CD8-positive, alpha-beta memory T cell (primary cell): ENCODE data around the gene TCTN3. TPM values are rescaled to one million over a fixed set of nuclear protein-coding genes. Genes with fewer than 3 reads are reported as not detected.
"Not testable (repeated sequence)": the region's sequence is repeated elsewhere in the genome, so short reads cannot be mapped to it uniquely, and the experiment has no call there.

ENCODE experiments used
- CTCF ChIA-PET: fragments of 350-600 bp; sonication (Branson Sonifier 250); formaldehyde crosslinking; loops from one replicate; lab custom pipeline; 2021; ENCODE audit warnings: antibody characterized with exemption; lab: Charles Lee
- POLR2A ChIA-PET: fragments of 350-600 bp; sonication (Branson Sonifier 250); formaldehyde crosslinking; loops from one replicate; lab custom pipeline; 2021; ENCODE audit warnings: antibody characterized with exemption; lab: Charles Lee
- DNase-seq, 5 donors: peaks; one replicate each; pipeline versions ENCODE4 v3.0.0 to v3.0.0-alpha.2; 2020 to 2022; ENCODE audit warnings: mixed read lengths in 1 of 5
- H3K27ac ChIP-seq: one replicate; pipeline ENCODE4 v1.7.0; 2013; ENCODE audit warnings: low read depth, mild to moderate bottlenecking, low read length, moderate library complexity
- H3K27me3 ChIP-seq: 2 replicates; pipeline ENCODE4 v1.7.0; 2013; ENCODE audit warnings: low read length, mild to moderate bottlenecking; ENCODE audit not compliant: insufficient read depth, poor library complexity, severe bottlenecking
- H3K36me3 ChIP-seq: 2 replicates; pipeline ENCODE4 v1.7.0; 2013; ENCODE audit warnings: mild to moderate bottlenecking, low read length, moderate library complexity; ENCODE audit not compliant: insufficient read depth
- H3K4me1 ChIP-seq: 2 replicates; pipeline ENCODE4 v1.7.0; 2013; ENCODE audit warnings: mild to moderate bottlenecking, low read length, moderate library complexity; ENCODE audit not compliant: insufficient read depth
- H3K4me3 ChIP-seq: 2 replicates; pipeline ENCODE4 v1.7.0; 2013; ENCODE audit warnings: mild to moderate bottlenecking, low read length
- H3K9me3 ChIP-seq: 2 replicates; pipeline ENCODE4 v1.7.0; 2013; ENCODE audit warnings: mild to moderate bottlenecking, low read length
- H3K27ac Mint-ChIP-seq, 8 donors: one replicate each; pipeline ENCODE4 v1.8.0; 2020 to 2021; ENCODE audit warnings: mixed read lengths in 8 of 8, mild to moderate bottlenecking in 6 of 8, inconsistent platforms in 3 of 8, moderate library complexity in 3 of 8
- H3K27me3 Mint-ChIP-seq, 2 donors: one replicate each; pipeline ENCODE4 v1.8.0; 2020 to 2021; ENCODE audit warnings: mixed read lengths in 2 of 2, mild to moderate bottlenecking in 1 of 2, moderate library complexity in 1 of 2
- H3K36me3 Mint-ChIP-seq, 3 donors: one replicate each; pipeline ENCODE4 v1.8.0; 2020 to 2021; ENCODE audit warnings: mixed read lengths in 3 of 3, inconsistent platforms in 1 of 3, mild to moderate bottlenecking in 1 of 3
- H3K4me1 Mint-ChIP-seq, 3 donors: one replicate each; pipeline ENCODE4 v1.8.0; 2020 to 2021; ENCODE audit warnings: mixed read lengths in 3 of 3, inconsistent platforms in 1 of 3, mild to moderate bottlenecking in 1 of 3
- H3K4me3 Mint-ChIP-seq, 7 donors: one replicate each; pipeline ENCODE4 v1.8.0; 2020 to 2021; ENCODE audit warnings: mixed read lengths in 7 of 7, mild to moderate bottlenecking in 6 of 7, moderate library complexity in 4 of 7, inconsistent platforms in 2 of 7
- H3K9me3 Mint-ChIP-seq, 5 donors: one replicate each; pipeline ENCODE4 v1.8.0; 2020 to 2022; ENCODE audit warnings: mixed read lengths in 5 of 5, mild to moderate bottlenecking in 3 of 5, moderate library complexity in 2 of 5, inconsistent platforms in 1 of 5
- polyA plus RNA-seq: library from polyadenylated mRNA; unstranded; fragments of 300-500 nt; fragmentation: Illumina TruSeq; gene quantifications from one replicate; pipeline ENCODE4 v1.2.3, GENCODE V29; 2021
- total RNA-seq, 2 experiments: library from RNA; stranded (reverse); gene quantifications; one replicate each; pipeline ENCODE4 v1.2.3, GENCODE V29; 2021

The TCTN3 gene
- total and polyA plus RNA-seq, 3 experiments from 2014 or later = 32.1 to 59.1 (median 32.7) TPM

DNA sequence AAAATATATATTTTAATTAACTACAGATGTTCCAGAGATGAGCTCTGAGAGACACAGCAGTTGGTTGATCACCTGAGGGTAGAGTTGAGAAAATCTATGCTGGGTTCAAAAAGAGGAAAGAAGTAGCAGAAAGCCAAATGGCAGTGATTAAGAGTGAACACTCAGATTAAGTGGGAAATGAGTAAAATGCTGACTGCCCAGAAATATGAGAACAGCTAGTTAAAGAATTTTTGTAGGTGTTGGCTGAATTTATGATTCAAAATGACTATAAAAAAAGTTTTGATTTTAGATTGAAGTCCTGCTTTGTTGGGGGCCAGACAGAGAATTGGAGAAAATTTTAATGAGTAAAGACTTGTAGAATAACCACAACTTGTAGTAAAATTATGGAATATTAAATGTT, 9.8 kb downstream of the TCTN3 start:
- Histone ChIP-seq H3K27me3 (no peaks in the 10 kb centered on the region), H3K4me3 (no peak overlapping the region), H3K27ac (no peak overlapping the region), H3K4me1 (no peaks in the 10 kb centered on the region), H3K36me3 (peaks cover 46% of the 10 kb centered on the region), H3K9me3 (no peaks in the 10 kb centered on the region)
- Mint-ChIP-seq H3K9me3 (no peaks in the 10 kb centered on the region), H3K27me3 (no peaks in the 10 kb centered on the region), H3K36me3 (peaks cover 7 to 83% (median 23%) of the 10 kb centered on the region in 3 donors), H3K4me1 (peaks cover under 1 to 7% (median 5%) of the 10 kb centered on the region in 3 donors), H3K27ac (no peak overlapping the region), H3K4me3 (no peak overlapping the region)
- POLR2A ChIA-PET = no interaction called here
- no peak for DNase-seq
- CTCF ChIA-PET = interaction anchor here (2.0 kb wide), 1 partner anchor 10 kb away, joined by 10 read pairs; the partner anchor contains the start of gene TCTN3

DNA sequence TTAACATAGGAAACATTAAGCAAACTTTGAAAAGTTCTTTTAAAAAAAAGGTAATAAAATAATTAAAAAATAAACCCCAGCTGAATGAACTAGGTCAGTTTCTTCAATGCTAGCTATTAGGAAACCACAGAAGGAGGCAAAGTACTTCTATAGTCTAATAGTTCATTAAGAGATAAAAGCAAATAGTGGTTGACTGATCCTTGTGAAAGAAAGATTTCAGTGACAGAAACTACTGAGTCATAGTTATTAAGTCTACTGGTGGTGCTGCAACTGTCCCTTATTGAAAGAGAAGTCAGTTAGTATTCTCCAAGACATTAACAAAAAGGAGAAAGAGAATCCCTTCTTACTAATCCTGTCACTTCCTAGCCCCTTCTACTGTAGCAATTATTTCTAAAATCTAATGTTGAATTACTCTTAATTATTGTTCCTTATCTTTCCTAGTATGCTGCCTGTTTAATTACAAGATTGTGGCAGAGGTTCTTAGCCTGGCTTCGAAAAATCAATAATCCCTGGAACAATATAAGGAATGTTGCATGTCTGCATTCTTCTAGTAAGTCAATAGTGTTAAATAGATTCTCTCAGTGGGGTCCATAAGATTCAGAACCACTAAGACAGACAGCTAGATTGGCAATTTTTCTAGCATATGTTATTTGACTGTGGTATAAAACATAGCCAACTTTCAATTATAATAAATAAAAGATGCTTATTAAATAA, 18.2 kb downstream of the TCTN3 start:
- POLR2A ChIA-PET = no interaction called here

DNA sequence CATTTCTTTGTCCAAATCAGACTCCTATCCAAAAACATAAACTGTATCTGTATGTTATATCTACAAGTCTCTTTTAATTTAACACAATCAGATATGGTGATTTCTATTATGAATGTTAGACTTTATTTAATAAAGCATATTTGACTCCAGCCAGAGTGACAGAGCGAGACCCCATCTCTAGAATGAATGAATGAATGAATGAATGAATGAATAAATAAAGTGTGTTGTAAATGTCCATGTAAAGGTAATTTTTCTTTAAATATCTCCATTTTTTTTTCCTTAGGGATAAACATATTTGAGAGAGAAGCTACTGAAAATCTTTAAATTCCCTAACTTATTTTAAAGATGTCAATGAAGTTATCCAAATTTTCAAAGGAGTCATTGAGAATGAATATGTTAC, 19.1 kb downstream of the TCTN3 start:
- Mint-ChIP-seq H3K27ac (no peak overlapping the region), H3K9me3 (no peaks in the 10 kb centered on the region), H3K4me1 (no peaks in the 10 kb centered on the region), H3K27me3 (no peaks in the 10 kb centered on the region), H3K4me3 (no peak overlapping the region), H3K36me3 (peaks cover 3 to 54% (median 14%) of the 10 kb centered on the region in 3 donors)
- Histone ChIP-seq H3K9me3 (no peaks in the 10 kb centered on the region), H3K27ac (no peak overlapping the region), H3K4me1 (no peaks in the 10 kb centered on the region), H3K36me3 (no peaks in the 10 kb centered on the region), H3K27me3 (no peaks in the 10 kb centered on the region), H3K4me3 (no peak overlapping the region)
- DNase-seq = no peak
- CTCF ChIA-PET = no interaction called here
- POLR2A ChIA-PET = no interaction called here

More for the DNA sequence above, 18.2 kb downstream of the TCTN3 start:
- H3K4me3 Mint-ChIP-seq = no peak overlapping the region
- Histone ChIP-seq H3K4me3 (no peak overlapping the region), H3K27ac (no peak overlapping the region), H3K4me1 (no peaks in the 10 kb centered on the region), H3K36me3 (peaks cover 6% of the 10 kb centered on the region), H3K9me3 (no peaks in the 10 kb centered on the region), H3K27me3 (no peaks in the 10 kb centered on the region)
- peaks cover 3 to 63% (median 18%) of the 10 kb centered on the region in 3 donors for H3K36me3 Mint-ChIP-seq
- H3K4me1 Mint-ChIP-seq = no peaks in the 10 kb centered on the region
- H3K9me3 Mint-ChIP-seq = no peaks in the 10 kb centered on the region
- peak overlapping the region in 1 of 8 donors; percentile 9 for H3K27ac Mint-ChIP-seq
- DNase-seq = no peak
- CTCF ChIA-PET = no interaction called here
- H3K27me3 Mint-ChIP-seq = no peaks in the 10 kb centered on the region

DNA sequence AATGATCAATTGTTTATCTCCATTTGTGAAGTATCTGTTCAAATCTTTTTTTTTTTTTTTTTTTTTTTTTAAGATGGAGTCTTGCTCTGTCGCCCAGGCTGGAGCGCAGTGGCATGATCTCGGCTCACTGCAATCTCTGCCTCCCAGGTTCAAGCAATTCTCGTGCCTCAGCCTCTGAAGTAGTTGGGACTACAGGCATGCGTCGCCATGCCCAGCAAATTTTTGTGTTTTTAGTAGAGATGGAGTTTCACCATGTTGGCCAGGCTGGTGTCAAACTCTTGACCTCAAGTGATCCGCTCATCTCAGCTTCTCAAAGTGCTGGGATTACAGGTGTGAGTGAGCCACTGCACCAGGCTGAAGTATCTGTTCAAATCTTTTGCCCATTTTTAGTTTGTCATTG, 21.1 kb downstream of the TCTN3 start:
- H3K27me3 ChIP-seq, H3K36me3 ChIP-seq, H3K4me1 Mint-ChIP-seq, H3K27ac Mint-ChIP-seq, POLR2A ChIA-PET, H3K4me3 ChIP-seq, H3K9me3 Mint-ChIP-seq, DNase-seq, H3K27ac ChIP-seq, H3K27me3 Mint-ChIP-seq, H3K9me3 ChIP-seq, H3K4me3 Mint-ChIP-seq, H3K4me1 ChIP-seq: not testable (repeated sequence)
- H3K36me3 Mint-ChIP-seq = peaks cover 8 to 57% (median 16%) of the 10 kb centered on the region in 3 donors
- CTCF ChIA-PET = interaction anchor here (1.3 kb wide), 1 partner anchor 21 kb away, joined by 3 read pairs; the partner anchor contains the start of gene TCTN3

DNA sequence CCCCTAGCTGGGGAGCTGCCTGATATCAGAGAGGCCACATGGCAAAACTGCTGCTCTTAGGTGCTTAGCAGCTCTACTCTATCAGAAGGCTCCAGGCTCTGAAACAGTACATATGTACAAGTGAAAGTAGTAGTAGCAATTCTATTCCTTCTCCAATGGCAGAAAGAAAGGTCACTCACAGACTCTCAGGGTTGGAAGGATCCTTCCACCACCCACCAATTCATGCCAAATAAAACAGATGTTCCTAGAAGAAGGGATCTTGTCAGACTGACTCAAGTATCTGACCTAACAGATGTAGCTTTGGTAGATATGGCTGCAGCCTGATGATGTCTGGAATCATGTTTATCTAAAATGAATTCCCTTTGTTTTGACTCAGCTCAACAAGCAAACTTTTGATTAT, 29.2 kb downstream of the TCTN3 start:
- ChIA-PET CTCF (interaction anchor here (1.1 kb wide), 1 partner anchor 29 kb away, joined by 4 read pairs; the partner anchor contains the start of gene TCTN3), POLR2A (no interaction called here)
- Histone ChIP-seq H3K4me1 (no peaks in the 10 kb centered on the region), H3K9me3 (no peaks in the 10 kb centered on the region), H3K4me3 (no peak overlapping the region), H3K27me3 (no peaks in the 10 kb centered on the region), H3K36me3 (no peaks in the 10 kb centered on the region), H3K27ac (no peak overlapping the region)
- H3K9me3 Mint-ChIP-seq = no peaks in the 10 kb centered on the region
- H3K36me3 Mint-ChIP-seq = peaks cover 5 to 43% (median 6%) of the 10 kb centered on the region in 3 donors
- DNase-seq = no peak
- H3K27ac Mint-ChIP-seq = peak overlapping the region in 1 of 8 donors; percentile 36
- H3K4me1 Mint-ChIP-seq = no peaks in the 10 kb centered on the region
- H3K27me3 Mint-ChIP-seq = peaks cover 0 to 1% of the 10 kb centered on the region in 2 donors
- no peak overlapping the region for H3K4me3 Mint-ChIP-seq

DNA sequence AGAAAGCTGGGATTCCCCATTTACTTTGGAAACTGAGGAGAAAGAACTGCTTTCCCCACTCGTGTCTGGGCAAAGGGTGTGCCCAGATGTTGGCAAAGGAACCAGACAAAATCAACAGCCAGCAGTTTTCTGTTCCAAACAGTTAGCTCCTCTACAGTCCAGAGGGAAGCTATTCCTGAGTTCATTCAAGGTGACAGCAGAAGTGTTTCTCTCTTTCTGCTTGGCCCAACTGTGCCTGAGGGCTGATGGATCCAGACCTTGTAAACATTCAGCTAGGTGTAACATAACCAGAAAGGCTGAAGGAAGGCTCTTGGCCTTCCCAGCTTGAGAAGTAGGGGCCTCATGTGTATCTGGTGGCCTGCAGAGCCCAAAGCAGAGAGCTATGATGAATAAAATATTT, 30.2 kb downstream of the TCTN3 start:
- Histone ChIP-seq H3K27me3 (no peaks in the 10 kb centered on the region), H3K9me3 (no peaks in the 10 kb centered on the region), H3K36me3 (no peaks in the 10 kb centered on the region), H3K4me3 (no peak overlapping the region), H3K4me1 (no peaks in the 10 kb centered on the region), H3K27ac (no peak overlapping the region)
- no peak overlapping the region for H3K27ac Mint-ChIP-seq
- no peaks in the 10 kb centered on the region for H3K4me1 Mint-ChIP-seq
- no peak for DNase-seq
- ChIA-PET POLR2A (no interaction called here), CTCF (interaction anchor here (2.4 kb wide), 1 partner anchor 31 kb away, joined by 11 read pairs; the partner anchor contains the start of gene TCTN3)
- no peaks in the 10 kb centered on the region for H3K27me3 Mint-ChIP-seq
- H3K4me3 Mint-ChIP-seq = no peak overlapping the region
- H3K9me3 Mint-ChIP-seq = no peaks in the 10 kb centered on the region
- peaks cover 2 to 34% (median 6%) of the 10 kb centered on the region in 3 donors for H3K36me3 Mint-ChIP-seq

DNA sequence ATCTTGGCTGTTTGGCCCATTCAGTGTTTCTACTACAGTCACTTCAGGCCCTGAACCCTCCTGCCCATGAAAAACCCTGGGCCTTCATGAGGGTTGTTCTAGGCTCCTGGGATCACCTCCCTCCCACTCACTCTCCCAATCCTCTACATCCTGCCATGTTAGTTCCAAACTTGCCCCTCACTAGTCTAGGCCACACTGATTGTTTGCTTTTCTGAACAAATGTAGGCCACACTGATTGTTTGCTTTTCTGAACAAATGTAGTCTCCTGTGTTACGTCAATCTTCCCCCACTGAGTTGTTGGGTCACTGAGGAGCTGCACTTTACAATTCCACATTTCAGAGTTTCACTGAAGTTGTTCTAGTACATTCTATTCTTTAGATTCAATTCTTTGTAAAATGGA, 31.9 kb downstream of the TCTN3 start:
- Histone ChIP-seq H3K27me3 (no peaks in the 10 kb centered on the region), H3K27ac (no peak overlapping the region), H3K36me3 (no peaks in the 10 kb centered on the region), H3K4me3 (no peak overlapping the region), H3K4me1 (peaks cover 5% of the 10 kb centered on the region), H3K9me3 (no peaks in the 10 kb centered on the region)
- DNase-seq = no peak
- POLR2A ChIA-PET = no interaction called here
- Mint-ChIP-seq H3K27ac (peak overlapping the region in 2 of 8 donors; percentile 11 to 47), H3K27me3 (no peaks in the 10 kb centered on the region), H3K4me1 (peaks cover 2 to 5% (median 4%) of the 10 kb centered on the region in 3 donors), H3K36me3 (peaks cover 0 to 23% (median 4%) of the 10 kb centered on the region in 3 donors), H3K4me3 (peak overlapping the region in 1 of 7 donors; percentile 28), H3K9me3 (no peaks in the 10 kb centered on the region)
- CTCF ChIA-PET = interaction anchor here (2.4 kb wide), 1 partner anchor 32 kb away, joined by 11 read pairs; the partner anchor contains the start of gene TCTN3

DNA sequence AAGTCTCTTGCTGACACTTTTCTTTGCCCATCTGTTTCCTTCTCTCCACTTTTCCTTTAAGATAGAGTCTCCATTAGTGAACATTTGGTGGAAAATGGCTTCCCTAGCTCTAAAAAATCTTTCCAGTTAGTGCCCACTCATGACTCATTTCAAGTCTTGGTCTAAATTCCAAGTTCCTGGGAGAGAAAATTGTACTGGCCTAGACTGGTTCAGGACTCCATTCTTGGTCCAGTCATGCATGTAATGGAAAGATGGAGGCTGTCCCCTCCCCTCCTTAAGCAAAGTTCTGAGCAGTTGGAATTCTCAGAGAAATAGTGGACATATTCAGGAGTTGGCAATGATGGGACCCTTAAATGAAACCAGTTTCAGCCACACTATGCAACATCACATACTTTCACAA, 33.4 kb downstream of the TCTN3 start:
- ChIA-PET POLR2A (no interaction called here), CTCF (interaction anchor here (1.1 to 1.3 kb wide), 2 partner anchors 34 to 230 kb away, joined by 3 to 7 read pairs; partner anchors contain the start of gene TCTN3)
- no peak for DNase-seq
- Histone ChIP-seq H3K27ac (no peak overlapping the region), H3K4me3 (no peak overlapping the region), H3K4me1 (peaks cover 11% of the 10 kb centered on the region), H3K36me3 (no peaks in the 10 kb centered on the region), H3K9me3 (no peaks in the 10 kb centered on the region), H3K27me3 (no peaks in the 10 kb centered on the region)
- Mint-ChIP-seq H3K36me3 (peaks cover 0 to 24% (median 4%) of the 10 kb centered on the region in 3 donors), H3K4me3 (no peak overlapping the region), H3K27me3 (no peaks in the 10 kb centered on the region), H3K27ac (no peak overlapping the region), H3K9me3 (peaks cover 0 to 1% (median 0%) of the 10 kb centered on the region in 5 donors), H3K4me1 (peaks cover 11 to 15% (median 15%) of the 10 kb centered on the region in 3 donors)
